ENCODE data around the gene PLS3.
"Not testable (repeated sequence)": the region's sequence is repeated elsewhere in the genome, so short reads cannot be mapped to it uniquely, and the experiment has no call there.

PLS3 gene, protein sequence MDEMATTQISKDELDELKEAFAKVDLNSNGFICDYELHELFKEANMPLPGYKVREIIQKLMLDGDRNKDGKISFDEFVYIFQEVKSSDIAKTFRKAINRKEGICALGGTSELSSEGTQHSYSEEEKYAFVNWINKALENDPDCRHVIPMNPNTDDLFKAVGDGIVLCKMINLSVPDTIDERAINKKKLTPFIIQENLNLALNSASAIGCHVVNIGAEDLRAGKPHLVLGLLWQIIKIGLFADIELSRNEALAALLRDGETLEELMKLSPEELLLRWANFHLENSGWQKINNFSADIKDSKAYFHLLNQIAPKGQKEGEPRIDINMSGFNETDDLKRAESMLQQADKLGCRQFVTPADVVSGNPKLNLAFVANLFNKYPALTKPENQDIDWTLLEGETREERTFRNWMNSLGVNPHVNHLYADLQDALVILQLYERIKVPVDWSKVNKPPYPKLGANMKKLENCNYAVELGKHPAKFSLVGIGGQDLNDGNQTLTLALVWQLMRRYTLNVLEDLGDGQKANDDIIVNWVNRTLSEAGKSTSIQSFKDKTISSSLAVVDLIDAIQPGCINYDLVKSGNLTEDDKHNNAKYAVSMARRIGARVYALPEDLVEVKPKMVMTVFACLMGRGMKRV

DNA sequence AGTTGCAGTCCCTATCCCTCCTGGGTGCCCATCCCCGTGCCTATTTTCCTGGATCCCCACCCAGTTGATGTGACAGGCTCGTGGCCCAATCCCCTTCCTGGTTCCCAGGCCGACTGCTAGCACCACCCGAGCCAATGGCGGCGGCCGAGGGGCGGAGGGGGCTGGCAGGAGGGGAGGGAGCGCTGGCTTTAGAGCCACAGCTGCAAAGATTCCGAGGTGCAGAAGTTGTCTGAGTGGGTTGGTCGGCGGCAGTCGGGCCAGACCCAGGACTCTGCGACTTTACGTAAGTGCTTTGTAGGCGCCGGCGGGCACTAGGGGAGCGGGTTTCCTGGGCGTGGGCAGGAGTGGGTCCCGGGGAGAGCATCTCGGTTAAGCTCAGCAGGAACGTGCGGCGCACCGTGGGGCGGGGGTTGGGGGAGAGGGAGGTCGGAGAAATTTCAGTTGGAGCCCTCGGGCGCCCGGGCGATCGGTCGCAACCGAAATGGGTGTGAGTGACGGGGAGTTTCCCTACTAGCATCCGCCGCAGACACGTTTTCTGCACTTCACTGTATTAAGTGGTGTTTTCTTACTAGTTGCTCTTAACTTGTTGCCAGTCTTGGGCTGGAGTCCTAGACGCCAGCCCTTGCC is at the start of gene PLS3:
TSS of gene PLS3 (plus strand) at position 197 of the 627 bp plus-strand sequence. CDS start 49,077 bp downstream, outside the sequence.
- no peak for DNase-seq

- no peak for DNase-seq
Measured at GRCh38 chrX:115518113-115518512, 42.9 kb upstream of the PLS3 start.

DNA sequence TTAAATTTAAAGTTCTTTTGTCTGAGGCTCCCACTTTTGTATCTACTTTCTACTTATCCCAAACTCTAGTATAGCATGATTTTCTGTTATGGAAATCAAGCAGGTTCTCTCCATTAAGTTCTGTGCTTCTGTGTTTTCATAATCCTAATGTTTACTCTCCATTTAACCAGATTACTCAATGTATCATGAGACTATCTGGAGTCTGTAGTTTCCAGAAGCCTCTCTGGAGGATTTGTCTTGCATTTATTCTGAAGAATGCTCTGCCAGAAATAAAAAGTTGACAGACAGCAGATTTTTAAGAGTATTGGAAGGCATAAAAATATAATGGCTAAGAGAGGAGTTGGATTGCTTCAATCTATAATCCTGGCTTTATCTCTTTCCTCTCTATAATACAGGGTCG is 39.2 kb upstream of the PLS3 start:
- DNase-seq: no peak

DNA sequence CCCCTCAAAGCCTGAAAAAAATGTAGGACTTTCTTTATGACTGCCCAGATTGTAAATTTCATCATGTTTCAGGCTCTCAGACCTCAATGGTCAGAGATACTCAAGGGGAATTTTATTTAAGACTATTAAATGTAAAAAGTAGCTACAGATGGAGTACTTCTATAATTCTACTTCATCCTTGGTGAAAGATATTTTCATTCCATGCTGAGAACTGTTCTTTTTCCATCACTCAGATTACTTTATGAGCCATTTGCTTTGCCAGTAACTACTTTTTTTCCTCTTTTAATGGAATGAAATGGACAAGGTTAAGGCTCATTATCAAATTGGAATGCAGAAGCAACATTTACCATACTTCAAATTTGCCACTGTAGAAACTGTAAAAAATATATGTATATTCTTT is 38.0 kb upstream of the PLS3 start:
- no peak for DNase-seq

DNA sequence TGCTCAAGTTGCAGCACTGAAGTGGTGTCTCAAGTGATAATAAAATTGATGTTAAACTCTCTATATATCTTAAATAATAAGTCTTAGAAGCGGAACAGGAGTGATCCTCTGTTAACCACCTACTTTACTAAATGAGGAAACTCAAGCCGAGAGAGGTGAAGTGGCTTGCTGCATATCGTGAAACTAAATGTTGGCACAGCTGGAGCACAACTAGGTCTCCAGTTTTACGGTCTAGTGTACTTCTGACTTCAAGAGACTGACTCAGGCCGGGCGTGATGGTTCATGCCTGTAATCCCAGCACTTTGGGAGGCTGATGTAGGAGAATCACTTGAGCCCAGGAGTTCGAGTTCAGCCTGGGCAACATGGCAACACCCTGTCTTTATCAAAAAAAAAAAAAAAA is 35.5 kb upstream of the PLS3 start:
- no peak for DNase-seq

DNA sequence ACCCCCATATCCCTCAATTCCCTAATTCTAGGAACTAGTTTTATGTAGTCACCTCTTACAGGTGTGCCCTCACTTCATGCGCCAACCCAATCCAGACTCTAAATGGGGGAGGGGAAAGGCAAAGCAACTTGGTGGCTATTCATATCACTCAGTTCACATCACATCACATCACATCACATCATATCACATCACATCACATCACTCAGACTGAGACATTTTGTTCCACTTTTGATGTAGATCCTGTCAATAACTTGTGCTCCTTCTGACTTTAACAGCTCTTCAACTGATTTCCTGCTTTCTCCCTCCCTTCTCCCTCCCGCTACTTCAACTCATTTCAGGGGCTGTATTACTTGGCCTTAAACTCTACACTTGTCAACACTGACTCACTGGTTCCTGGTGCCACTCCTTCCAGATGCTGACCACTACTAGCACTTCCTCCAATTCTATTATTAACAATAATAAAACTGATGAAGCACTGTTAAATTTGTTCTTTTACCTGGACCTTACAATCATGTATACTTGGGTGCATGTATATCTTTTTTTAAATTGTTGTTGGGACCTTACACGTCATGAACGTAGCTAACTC is 29.1 kb upstream of the PLS3 start:
- DNase-seq: no peak

- DNase-seq: no peak
Measured at GRCh38 chrX:115533485-115533884, 27.5 kb upstream of the PLS3 start.

- no peak for DNase-seq
Measured at GRCh38 chrX:115534383-115534782, 26.6 kb upstream of the PLS3 start.

GRCh38 chrX:115535421-115535820 is 25.6 kb upstream of the PLS3 start:
- no peak for DNase-seq

DNA sequence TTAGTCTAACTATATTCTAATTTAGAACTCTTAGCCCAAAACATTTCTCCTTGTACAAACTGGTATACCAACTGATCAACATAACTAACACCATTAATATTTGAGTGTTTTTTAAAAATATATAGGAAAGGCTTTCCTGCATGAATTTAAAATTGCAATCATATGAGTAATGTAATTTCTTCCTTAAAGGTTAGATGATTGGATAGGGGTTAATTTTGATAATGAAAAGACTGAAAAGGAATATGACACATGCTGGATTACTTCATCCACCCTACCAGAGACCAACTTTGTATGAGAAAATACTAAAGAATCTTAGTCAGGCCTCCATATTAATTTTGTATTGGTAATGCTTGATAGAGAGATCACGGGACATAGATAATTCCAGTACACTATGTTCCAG is 25.1 kb upstream of the PLS3 start:
- no peak for DNase-seq

GRCh38 chrX:115539841-115540240 is 21.1 kb upstream of the PLS3 start:
- DNase-seq: no peak

GRCh38 chrX:115541045-115541444 is 19.9 kb upstream of the PLS3 start:
- DNase-seq: not testable (repeated sequence)

DNA sequence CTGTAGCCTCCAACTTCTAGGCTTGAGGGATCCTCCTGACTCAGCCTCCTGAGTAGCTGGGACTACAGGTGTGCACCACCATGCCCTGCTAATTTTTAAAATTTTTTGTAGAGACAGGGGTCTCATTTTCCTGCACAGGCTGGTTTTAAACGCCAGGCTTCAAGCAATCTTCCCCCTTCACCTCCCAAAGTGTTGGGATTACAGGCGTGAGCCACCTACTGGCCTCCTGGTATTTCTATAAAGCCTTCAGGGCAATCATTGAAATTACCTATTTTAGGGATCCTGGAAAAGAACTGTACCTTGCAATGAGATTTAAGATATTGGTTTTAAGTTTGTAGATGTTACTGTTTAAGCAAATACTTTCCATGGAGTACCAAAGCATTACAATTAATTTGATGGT is 13.5 kb upstream of the PLS3 start:
- DNase-seq: no peak

DNA sequence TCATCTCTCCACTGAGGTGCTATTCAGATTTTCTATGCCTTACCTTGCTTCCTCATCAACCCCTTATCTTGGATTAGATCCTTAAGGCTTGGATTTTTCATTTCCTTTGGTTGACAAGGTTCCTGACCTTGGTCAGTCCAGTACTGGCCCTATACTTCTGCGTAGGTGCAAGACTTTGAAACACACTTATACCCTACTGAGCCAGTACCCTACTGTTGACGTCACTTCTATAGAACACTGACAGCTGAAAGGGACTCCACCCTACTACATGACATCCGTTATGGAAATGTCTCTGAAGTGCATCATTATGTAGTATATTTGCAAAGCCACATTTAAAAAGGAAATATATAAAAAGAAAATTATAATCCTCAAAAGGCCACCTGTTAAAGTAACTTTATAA is 12.0 kb upstream of the PLS3 start:
- no peak for DNase-seq

- no peak for DNase-seq
Measured at GRCh38 chrX:115553171-115553570, 7.8 kb upstream of the PLS3 start.

- DNase-seq: no peak
Measured at GRCh38 chrX:115559672-115560071, 1.3 kb upstream of the PLS3 start.

DNA sequence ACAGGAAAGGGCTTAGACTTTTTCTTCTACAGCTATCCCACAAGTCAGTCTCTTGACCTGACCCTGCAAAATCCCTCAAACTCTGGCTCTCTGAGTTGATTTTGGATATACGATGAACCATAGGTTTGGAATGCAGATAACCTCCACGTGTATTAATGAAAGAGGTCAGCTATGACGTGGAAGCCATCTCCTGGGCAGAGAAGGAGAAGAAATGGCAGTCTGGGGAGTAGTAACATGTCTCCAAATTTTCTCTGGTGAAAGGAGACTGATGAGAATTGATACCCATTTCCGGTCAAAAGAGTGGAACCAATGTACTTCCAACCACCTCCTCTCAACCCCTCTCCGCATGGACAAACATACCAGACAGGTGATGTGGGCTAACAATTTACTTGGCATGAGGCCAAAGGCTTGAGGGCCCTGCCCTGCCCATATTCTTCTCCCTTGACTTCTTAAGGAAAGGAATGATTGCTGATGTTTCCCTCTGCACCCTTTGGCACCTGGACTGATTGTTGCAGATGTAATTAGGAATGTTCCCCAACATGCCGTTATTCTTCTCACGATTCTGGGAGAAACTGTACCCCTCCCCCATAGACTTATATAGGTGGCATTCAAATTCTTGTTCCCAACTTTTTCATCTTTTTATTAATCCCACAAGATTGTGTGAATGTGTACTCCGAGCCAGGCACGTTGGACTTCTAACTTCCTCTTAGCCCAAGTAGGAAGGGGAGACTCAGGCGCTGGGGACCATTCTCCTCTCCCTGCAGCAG is 580 bp upstream of the PLS3 start:
- no peak for DNase-seq

DNA sequence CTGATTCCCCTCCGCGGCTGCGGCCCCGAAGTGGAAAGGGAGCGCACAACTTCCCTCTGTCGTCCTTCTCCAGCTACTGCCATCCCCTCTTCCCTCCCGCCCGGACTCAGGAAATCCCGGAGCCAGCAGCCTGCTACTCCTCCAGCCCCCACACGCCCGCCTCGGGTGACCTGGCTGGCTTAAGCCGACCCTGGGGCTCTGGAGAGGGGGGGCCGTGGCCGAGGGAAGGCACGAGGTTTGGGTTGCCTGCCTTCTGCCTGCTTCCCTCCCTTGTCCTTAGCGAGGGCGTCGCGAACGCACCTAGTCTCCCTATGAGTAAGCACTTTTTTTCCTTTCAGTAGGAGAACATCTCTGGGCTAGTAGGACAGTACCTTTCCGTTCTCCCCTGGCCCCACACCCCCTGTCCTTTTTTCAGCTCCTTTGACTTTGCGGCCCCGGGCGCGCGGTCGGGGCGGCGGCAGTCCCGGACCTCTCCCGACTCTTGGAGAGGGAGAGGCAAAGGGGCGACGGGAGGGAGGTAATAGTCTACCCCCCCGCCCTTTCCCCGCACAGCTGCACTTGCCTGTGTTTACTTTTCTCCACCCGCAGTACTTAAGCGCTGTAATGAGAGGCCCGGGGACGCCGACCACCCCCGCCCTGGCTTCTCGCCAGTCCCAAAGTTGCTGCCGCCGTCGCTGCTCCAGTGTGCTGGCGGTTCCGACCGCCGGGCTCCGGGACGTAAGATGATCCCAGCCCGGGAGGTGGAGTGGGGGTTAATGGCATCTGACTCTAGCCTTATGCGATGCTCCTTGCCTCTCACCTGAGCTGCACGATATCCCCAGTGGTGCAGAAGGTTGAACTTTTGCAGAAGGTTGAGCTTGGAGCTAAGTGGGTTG is 868 bp downstream of the PLS3 start:
- no peak for DNase-seq

- no peak for DNase-seq
Measured at GRCh38 chrX:115562480-115562847, 1.5 kb downstream of the PLS3 start.

- DNase-seq: no peak
Measured at GRCh38 chrX:115563633-115564162, 2.7 kb downstream of the PLS3 start.

GRCh38 chrX:115564243-115564642 is 3.3 kb downstream of the PLS3 start:
- DNase-seq: no peak

DNA sequence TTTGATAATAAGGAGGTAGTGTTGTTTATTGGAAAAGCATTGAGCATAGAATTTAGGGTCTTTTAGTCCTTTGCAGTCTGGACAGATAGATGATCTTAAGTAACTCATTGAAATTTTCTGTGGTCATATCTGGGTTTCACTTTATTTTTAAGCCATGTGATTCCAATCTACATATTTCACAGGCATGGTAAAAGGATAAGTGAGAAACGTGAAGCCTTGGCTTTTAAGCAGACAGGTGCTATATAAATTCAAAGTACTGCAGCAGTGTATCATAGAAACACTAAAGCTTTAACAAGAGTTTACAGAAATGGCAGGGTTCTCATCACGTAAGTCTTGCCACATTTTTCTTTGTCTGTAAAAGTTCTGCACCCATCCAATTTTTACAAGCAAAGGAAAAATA is 4.9 kb downstream of the PLS3 start:
- DNase-seq: no peak
